ENCODE data around the gene TLE6. TPM values are rescaled to one million over a fixed set of nuclear protein-coding genes. Genes with fewer than 3 reads are reported as not detected.

Gene TLE6
- total and polyA plus RNA-seq, 4 donors: 0.47 to 2.8 (median 1.2) TPM

GRCh38 chr19:3025549-3025886, 48.2 kb downstream of the TLE6 start:
- TF ChIP-seq HNF4A (conservative IDR thresholded peaks at IDR 0.05): no peak
- H3K9ac ChIP-seq (ENCODE audit: low read depth in 1 of 2, low read length in 2 of 2): no peak overlapping the region
- peaks cover 0 to 7% (median 1%) of the 10 kb centered on the region in 4 donors for H3K4me1 ChIP-seq (ENCODE audit: control insufficient read depth in 4 of 4, insufficient read depth in 4 of 4, low read length in 3 of 4)
- WGBS: 83% methylated on average over 9 of the region's 9 CpGs
- H3K4me3 ChIP-seq (ENCODE audit: low read depth in 1 of 3, low read length in 3 of 3): no peak overlapping the region
- DNase-seq (ENCODE audit: low spot score): no peak
- no peaks in the 10 kb centered on the region for H3K27me3 ChIP-seq (ENCODE audit: control insufficient read depth in 4 of 4, insufficient read depth in 4 of 4, low read length in 3 of 4)
- no peaks in the 10 kb centered on the region for H3K9me3 ChIP-seq (ENCODE audit: control insufficient read depth in 4 of 4, low read length in 3 of 4)
- no peaks in the 10 kb centered on the region for H3K36me3 ChIP-seq (ENCODE audit: control insufficient read depth in 4 of 4, insufficient read depth in 3 of 4, low read depth in 1 of 4, low read length in 3 of 4)
- no peak overlapping the region for H3K27ac ChIP-seq (ENCODE audit: low read depth in 1 of 2, low read length in 2 of 2)

DNA sequence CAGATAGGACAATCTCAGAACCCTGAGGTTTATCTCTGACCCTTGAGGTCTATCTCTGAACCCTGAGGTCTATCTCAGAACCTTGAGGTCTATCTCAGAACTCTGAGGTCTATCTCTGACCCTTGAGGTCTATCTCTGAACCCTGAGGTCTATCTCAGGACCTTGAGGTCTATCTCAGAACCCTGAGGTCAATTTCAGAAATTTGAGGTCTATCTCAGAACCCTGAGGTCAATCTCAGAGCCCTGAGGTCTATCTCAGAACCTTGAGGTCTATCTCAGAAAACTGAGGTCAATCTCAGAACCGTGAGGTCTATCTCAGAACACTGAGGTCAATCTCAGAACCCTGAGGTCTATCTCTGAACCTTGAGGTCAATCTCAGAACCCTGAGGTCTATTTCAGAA, 49.4 kb downstream of the TLE6 start:
- Histone ChIP-seq H3K4me1 (ENCODE audit: control insufficient read depth in 4 of 4, insufficient read depth in 4 of 4, low read length in 3 of 4) (peaks cover 0 to 11% (median 4%) of the 10 kb centered on the region in 4 donors), H3K36me3 (ENCODE audit: control insufficient read depth in 4 of 4, insufficient read depth in 3 of 4, low read depth in 1 of 4, low read length in 3 of 4) (no peaks in the 10 kb centered on the region), H3K9me3 (ENCODE audit: control insufficient read depth in 4 of 4, low read length in 3 of 4) (no peaks in the 10 kb centered on the region), H3K27me3 (ENCODE audit: control insufficient read depth in 4 of 4, insufficient read depth in 4 of 4, low read length in 3 of 4) (no peaks in the 10 kb centered on the region), H3K4me3 (ENCODE audit: low read depth in 1 of 3, low read length in 3 of 3) (no peak overlapping the region), H3K9ac (ENCODE audit: low read depth in 1 of 2, low read length in 2 of 2) (no peak overlapping the region), H3K27ac (ENCODE audit: low read depth in 1 of 2, low read length in 2 of 2) (no peak overlapping the region)
- TF ChIP-seq, protein P1, sequence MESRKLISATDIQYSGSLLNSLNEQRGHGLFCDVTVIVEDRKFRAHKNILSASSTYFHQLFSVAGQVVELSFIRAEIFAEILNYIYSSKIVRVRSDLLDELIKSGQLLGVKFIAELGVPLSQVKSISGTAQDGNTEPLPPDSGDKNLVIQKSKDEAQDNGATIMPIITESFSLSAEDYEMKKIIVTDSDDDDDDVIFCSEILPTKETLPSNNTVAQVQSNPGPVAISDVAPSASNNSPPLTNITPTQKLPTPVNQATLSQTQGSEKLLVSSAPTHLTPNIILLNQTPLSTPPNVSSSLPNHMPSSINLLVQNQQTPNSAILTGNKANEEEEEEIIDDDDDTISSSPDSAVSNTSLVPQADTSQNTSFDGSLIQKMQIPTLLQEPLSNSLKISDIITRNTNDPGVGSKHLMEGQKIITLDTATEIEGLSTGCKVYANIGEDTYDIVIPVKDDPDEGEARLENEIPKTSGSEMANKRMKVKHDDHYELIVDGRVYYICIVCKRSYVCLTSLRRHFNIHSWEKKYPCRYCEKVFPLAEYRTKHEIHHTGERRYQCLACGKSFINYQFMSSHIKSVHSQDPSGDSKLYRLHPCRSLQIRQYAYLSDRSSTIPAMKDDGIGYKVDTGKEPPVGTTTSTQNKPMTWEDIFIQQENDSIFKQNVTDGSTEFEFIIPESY (IDR thresholded peaks at IDR 0.05): no peak
- no peak for TF ChIP-seq EGR1 (IDR thresholded peaks at IDR 0.05; ENCODE audit: low read depth in 2 of 2)
- no peak for TF ChIP-seq HNF4A (conservative IDR thresholded peaks at IDR 0.05)
- TF ChIP-seq, protein P2, sequence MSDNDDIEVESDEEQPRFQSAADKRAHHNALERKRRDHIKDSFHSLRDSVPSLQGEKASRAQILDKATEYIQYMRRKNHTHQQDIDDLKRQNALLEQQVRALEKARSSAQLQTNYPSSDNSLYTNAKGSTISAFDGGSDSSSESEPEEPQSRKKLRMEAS (IDR thresholded peaks at IDR 0.05): no peak
- no peak for TF ChIP-seq GABPA (IDR thresholded peaks at IDR 0.05 in 1 of 2, conservative IDR thresholded peaks at IDR 0.05 in 1 of 2)
- no peak for TF ChIP-seq HNF4G (IDR thresholded peaks at IDR 0.05)
- TF ChIP-seq NR2F2 (IDR thresholded peaks at IDR 0.05): no peak
- no peak for TF ChIP-seq ATF3 (IDR thresholded peaks at IDR 0.05)
- TF ChIP-seq TAF1 (conservative IDR thresholded peaks at IDR 0.05): no peak
- TF ChIP-seq FOXA2 (IDR thresholded peaks at IDR 0.05): no peak
- TF ChIP-seq RAD21 (IDR thresholded peaks at IDR 0.05): no peak
- TF ChIP-seq FOXA1 (IDR thresholded peaks at IDR 0.05): no peak
- TF ChIP-seq RXRA (IDR thresholded peaks at IDR 0.05): no peak
- no peak for TF ChIP-seq CTCF (IDR thresholded peaks at IDR 0.05; ENCODE audit: low read depth, low read length, missing input control)
- TF ChIP-seq YY1 (IDR thresholded peaks at IDR 0.05): no peak
- no peak for TF ChIP-seq JUND (IDR thresholded peaks at IDR 0.05)
- 96% methylated on average over 1 of the region's 1 CpG for WGBS
- DNase-seq (ENCODE audit: low spot score): no peak

- H3K4me1 ChIP-seq (ENCODE audit: control insufficient read depth in 4 of 4, insufficient read depth in 4 of 4, low read length in 3 of 4): peaks cover under 1 to 14% (median 7%) of the 10 kb centered on the region in 4 donors
- H3K9ac ChIP-seq (ENCODE audit: low read depth in 1 of 2, low read length in 2 of 2): no peak overlapping the region
Observed at GRCh38 chr19:3027292-3027691, 49.9 kb downstream of the TLE6 start.

More at GRCh38 chr19:3027292-3027691, 49.9 kb downstream of the TLE6 start:
- no peaks in the 10 kb centered on the region for H3K36me3 ChIP-seq (ENCODE audit: control insufficient read depth in 4 of 4, insufficient read depth in 3 of 4, low read depth in 1 of 4, low read length in 3 of 4)
- no peaks in the 10 kb centered on the region for H3K9me3 ChIP-seq (ENCODE audit: control insufficient read depth in 4 of 4, low read length in 3 of 4)
- 92% methylated on average over 2 of the region's 2 CpGs for WGBS
- no peak for DNase-seq (ENCODE audit: low spot score)
- TF ChIP-seq HNF4G (IDR thresholded peaks at IDR 0.05) (no peak), TAF1 (conservative IDR thresholded peaks at IDR 0.05) (no peak), JUND (IDR thresholded peaks at IDR 0.05) (no peak), NR2F2 (IDR thresholded peaks at IDR 0.05) (no peak), RXRA (IDR thresholded peaks at IDR 0.05) (no peak), SP1 (IDR thresholded peaks at IDR 0.05) (no peak), FOXA1 (IDR thresholded peaks at IDR 0.05) (no peak)
- TF ChIP-seq, protein P1 (IDR thresholded peaks at IDR 0.05): no peak
- TF ChIP-seq, protein P2 (IDR thresholded peaks at IDR 0.05): no peak
- H3K4me3 ChIP-seq (ENCODE audit: low read depth in 1 of 3, low read length in 3 of 3): no peak overlapping the region
- no peak overlapping the region for H3K27ac ChIP-seq (ENCODE audit: low read depth in 1 of 2, low read length in 2 of 2)
- H3K27me3 ChIP-seq (ENCODE audit: control insufficient read depth in 4 of 4, insufficient read depth in 4 of 4, low read length in 3 of 4): no peaks in the 10 kb centered on the region

Measured in liver (tissue), 9 donors.